NCI-H2227 (cell line): ENCODE results near the gene LRRC45.

Experiments used
- DNase-seq: peaks from one replicate; lab custom pipeline; 2025; ENCODE audit not compliant: unreplicated experiment; lab: John Stamatoyannopoulos, UW

LRRC45 gene

DNA sequence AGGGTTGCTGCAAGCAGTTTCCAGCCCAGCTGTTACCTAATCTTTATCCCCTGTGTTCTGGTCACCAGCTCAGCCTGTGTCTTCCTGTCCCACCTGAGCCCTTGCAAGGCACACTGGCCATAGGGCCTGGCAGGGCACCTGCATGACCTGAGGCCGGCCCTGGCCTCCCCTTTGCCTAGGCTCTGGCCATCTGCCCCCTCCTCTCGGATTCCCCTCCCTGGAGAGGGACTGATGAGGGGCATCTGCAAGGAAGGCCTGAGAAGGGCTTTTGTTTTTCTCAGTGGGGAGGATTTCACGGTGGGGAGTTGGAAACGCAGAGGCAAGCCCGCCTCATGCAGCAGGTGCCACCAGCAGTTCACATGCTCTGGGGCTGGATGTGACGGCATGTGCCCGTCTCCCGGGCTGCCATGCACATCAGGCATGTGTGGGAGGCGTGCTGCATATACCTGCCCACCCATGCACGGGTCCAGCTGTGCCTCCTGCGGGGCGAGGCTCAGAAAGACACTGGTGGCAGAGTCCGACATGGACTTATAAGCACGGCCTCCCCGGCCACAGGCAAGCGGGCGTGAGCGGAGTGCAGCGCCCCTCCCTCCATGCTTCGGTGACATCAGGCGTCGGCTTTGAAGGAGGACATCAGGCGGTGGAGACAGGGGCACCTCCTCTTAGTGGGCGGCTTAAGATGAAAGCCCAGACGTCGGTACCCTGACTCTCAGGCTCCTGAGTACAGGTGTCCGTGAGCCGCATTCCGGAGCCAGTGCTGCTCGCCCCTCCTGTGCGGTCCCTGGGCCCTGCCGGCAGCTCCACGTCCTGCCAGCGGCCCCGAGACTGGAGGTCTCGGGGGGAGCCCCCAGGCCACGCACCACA, 29.1 kb upstream of the LRRC45 start:
- no peak for DNase-seq

GRCh38 chr17:81994593-81995462, 28.3 kb upstream of the LRRC45 start:
- no peak for DNase-seq

GRCh38 chr17:81995463-81996231, 27.5 kb upstream of the LRRC45 start:
- no peak for DNase-seq

GRCh38 chr17:81996232-81996756, 26.8 kb upstream of the LRRC45 start:
- DNase-seq, result no peak

- no peak for DNase-seq
Measured at GRCh38 chr17:81996757-81997441, 26.2 kb upstream of the LRRC45 start.

- no peak for DNase-seq
Measured at GRCh38 chr17:81998212-81998611, 24.9 kb upstream of the LRRC45 start.

- no peak for DNase-seq
Measured at GRCh38 chr17:81998691-81999438, 24.2 kb upstream of the LRRC45 start.

DNA sequence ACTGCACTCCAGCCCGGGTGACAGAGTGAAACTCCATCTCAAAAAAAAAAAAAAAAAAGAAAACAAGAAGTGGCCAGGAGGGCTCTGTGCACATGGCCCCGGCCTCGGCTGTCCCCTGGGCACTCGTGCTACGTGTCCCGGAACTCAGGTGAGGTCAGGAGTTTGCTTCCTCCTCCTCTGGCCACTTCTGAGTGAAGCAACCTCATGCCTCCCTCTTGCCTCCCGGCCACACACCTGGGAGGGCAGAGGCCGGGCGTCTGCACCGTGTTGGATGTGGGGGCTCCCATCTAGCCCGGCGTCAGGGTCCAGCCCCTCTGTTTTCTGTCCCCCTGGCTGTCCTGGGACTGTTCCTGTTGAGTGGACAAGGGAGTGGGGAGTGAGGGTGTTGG, 23.5 kb upstream of the LRRC45 start:
- no peak for DNase-seq

GRCh38 chr17:81999976-82000802, 22.9 kb upstream of the LRRC45 start:
- DNase-seq, result no peak

- no peak for DNase-seq
Measured at GRCh38 chr17:82000803-82001570, 22.1 kb upstream of the LRRC45 start.

DNA sequence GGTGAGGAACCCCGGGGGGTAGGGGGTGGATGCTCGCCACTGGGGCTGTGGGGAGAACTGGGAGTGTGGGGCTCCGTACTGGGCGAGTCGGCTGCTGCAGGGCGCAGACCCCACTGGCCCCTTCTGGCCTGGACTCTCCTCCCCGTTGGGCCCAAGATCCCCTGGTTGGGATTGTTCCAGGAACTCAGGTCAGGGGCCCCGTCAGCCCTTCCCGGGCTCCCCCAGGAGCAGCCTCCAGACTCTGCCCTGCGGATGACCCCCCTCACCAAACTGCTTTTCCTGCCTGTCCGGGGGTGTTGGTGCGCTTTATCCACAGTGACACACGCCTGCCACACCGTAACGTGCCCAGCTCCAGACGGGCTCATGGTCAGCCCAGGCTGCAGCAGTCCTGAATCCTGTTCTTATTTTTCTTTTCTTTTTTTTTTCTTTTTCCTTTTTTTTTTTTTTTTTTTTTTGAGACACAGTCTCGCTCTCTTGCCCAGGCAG, 21.5 kb upstream of the LRRC45 start:
- DNase-seq, result no peak

DNA sequence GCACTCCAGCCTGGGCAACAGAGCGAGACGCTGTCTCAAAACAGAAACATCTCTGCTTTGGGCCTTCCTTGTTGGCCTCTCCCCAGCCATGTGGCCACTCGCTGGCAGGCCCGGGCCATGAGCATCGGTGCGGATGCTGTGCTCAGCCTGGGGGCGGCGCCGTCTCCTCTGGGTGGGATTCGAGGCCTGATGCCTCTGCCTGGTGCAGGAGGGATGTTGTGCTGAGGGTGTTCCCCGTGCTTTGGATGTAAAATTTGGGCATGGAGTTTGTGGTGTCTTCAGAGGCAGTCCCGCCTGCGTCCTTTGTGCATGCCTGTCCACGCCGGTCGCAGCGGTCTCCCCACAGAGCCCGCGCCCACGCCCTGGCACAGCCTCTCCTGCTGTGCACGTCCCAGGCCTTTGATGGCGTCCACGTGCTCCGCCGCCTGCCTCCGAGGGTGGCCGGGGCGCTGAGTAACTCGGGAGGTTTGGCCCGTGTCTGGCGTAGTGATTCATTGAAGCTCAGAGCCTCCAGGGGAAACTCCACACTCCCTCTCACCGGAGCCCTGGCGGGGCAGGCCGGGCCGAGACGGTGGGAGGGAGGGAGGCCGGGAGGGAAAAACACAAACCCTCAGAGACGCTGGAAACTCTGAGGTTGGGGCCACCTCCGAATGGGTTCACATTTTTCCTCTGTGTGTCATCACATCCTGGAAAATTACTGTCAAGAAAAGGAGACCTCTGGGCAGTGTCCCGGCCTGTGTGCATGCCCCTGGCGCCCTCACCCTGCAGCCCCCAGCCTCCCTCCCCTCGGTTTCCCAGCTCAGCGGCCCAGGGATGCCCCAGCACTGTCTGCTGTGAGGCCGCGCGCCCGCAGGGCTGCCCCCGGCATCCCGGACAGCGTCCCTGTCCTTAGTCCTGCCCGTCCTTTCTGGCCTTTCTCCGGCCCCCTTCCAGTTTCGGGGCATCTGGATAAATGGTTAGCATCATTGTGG, 19.4 kb upstream of the LRRC45 start:
- DNase-seq, result no peak

GRCh38 chr17:82004517-82005455, 18.3 kb upstream of the LRRC45 start:
- DNase-seq, result no peak

DNA sequence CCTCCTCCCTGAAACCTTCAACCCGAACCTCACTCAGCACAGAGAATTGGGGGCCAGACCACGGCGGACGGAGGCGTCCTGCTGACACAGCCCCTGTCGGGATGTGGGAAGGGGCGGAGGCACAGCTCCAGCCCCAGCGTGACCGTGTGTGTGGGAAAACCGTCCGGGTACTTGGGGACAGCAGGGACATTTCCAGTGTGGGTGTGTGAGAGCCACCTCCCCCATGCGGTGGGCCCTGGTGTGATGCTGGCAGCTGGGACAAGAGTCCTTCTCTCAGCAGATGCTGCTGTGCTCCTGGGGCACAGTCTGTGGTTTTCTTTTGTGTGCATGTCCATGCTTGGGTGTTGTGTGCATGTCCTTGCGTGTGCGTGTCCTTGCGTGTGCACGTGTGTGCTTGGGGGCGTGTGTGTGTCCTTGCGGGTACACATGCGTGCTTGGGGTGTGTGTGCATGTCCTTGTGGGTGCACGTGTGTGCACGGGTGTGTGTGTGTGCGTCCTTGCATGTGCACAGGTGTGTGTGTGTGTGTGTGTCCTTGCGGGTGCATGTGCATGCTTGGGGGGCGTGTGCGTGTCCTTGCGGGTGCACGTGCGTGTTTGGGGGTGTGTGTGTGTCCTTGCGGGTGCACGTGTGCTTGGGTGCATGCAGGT, 17.3 kb upstream of the LRRC45 start:
- DNase-seq, result no peak
